ENCODE measurements around the gene ETV1. TPM values are rescaled to one million over a fixed set of nuclear protein-coding genes. Genes with fewer than 3 reads are reported as not detected.

Gene ETV1
- total RNA-seq, 1 experiment from 2014 or later: 23.3 TPM

GRCh38 chr7:13984061-13984460 is 5.4 kb downstream of the ETV1 start:
- Histone ChIP-seq H3K9me3 (ENCODE audit: control insufficient read depth in 1 of 2, insufficient read depth in 1 of 2, low read depth in 1 of 2, low read length in 2 of 2) (no peaks in the 10 kb centered on the region), H3K79me2 (ENCODE audit: insufficient read depth, low read length) (no peaks in the 10 kb centered on the region), H3K4me2 (ENCODE audit: low read length) (no peak overlapping the region), H3K4me1 (ENCODE audit: control insufficient read depth in 1 of 2, insufficient read depth in 2 of 2, low read length in 2 of 2) (peaks cover 23 to 26% of the 10 kb centered on the region in 2 experiments), H3K27ac (ENCODE audit: low read depth, low read length) (no peak overlapping the region), H3K27me3 (ENCODE audit: insufficient read depth, low read length) (no peaks in the 10 kb centered on the region), H3K9ac (ENCODE audit: low read length) (no peak overlapping the region), H3K36me3 (ENCODE audit: control insufficient read depth in 1 of 2, insufficient read depth in 2 of 2, low read length in 2 of 2) (no peaks in the 10 kb centered on the region), H2AFZ (ENCODE audit: low read depth, low read length, poor library complexity, severe bottlenecking) (no peak overlapping the region), H4K20me1 (ENCODE audit: insufficient read depth) (no peaks in the 10 kb centered on the region), H3K4me3 (replicated peaks in 1 of 2; ENCODE audit: low read depth in 1 of 2, low read length in 2 of 2) (no peak overlapping the region), H3K9me2 (ENCODE audit: insufficient read depth) (no peaks in the 10 kb centered on the region)
- no peak for ATAC-seq
- intact Hi-C loops (cut with micrococcal nuclease): no loop called here
- ChIA-PET RAD21 (ENCODE audit: low non-redundant PET in 1 of 2, low total read pairs in 2 of 2, uncharacterized antibody in 2 of 2, unreplicated experiment in 2 of 2) (no interaction called here), CTCF (no interaction called here), POLR2A (no interaction called here)
- no TSS peak for BruUV-seq (replicated peaks)
- no peak for DNase-seq (ENCODE audit: low read depth, low spot score)
- TF ChIP-seq EZH2 (IDR thresholded peaks at IDR 0.05) (no peak), REST (IDR thresholded peaks at IDR 0.05; ENCODE audit: low read depth) (no peak), JUND (IDR thresholded peaks at IDR 0.05) (no peak), FOSL1 (IDR thresholded peaks at IDR 0.05; ENCODE audit: low read depth) (no peak), SIN3A (IDR thresholded peaks at IDR 0.05; ENCODE audit: low read depth) (no peak), CTCF (IDR thresholded peaks at IDR 0.05 in 2 of 3, conservative IDR thresholded peaks at IDR 0.05 in 1 of 3; ENCODE audit: borderline replicate concordance in 1 of 3, insufficient read depth in 1 of 3, low read depth in 2 of 3, low read length in 2 of 3) (no peak)
